PC-9 (cell line): ENCODE data around the gene CABLES2. TPM values are rescaled to one million over a fixed set of nuclear protein-coding genes. Genes with fewer than 3 reads are reported as not detected.

Source experiments
- BruUV-seq: library from RNA; stranded (reverse); fragments of 400-500 nt; replicated peaks from 2 replicates; lab custom pipeline; 2021; lab: Mats Ljungman, UMichigan
- CTCF ChIA-PET: fragments of 300-600 bp; sonication (Branson Sonifier 250); formaldehyde crosslinking; loops from one replicate; lab custom pipeline; 2022; ENCODE audit warnings: antibody characterized with exemption; lab: Charles Lee
- POLR2A ChIA-PET: fragments of 300-600 bp; sonication (Branson Sonifier 250); formaldehyde crosslinking; loops from one replicate; lab custom pipeline; 2022; ENCODE audit warnings: antibody characterized with exemption; ENCODE audit not compliant: unreplicated experiment; lab: Charles Lee
- DNase-seq, 2 experiments: peaks; one replicate each; pipeline versions ENCODE4 v3.0.0 to v3.0.0-alpha.2; 2015 to 2022; ENCODE audit warnings: mixed read lengths in 1 of 2
- H2AFZ ChIP-seq: fragments of 200-600 bp; sonication (generic); 2 replicates; pipeline ENCODE4 v1.8.1; 2017; ENCODE audit warnings: antibody characterized with exemption
- H3F3A ChIP-seq: fragments of 200-600 bp; sonication (generic); 2 replicates; pipeline ENCODE4 v1.8.1; 2017; ENCODE audit warnings: antibody characterized with exemption, mild to moderate bottlenecking, low read depth; ENCODE audit not compliant: insufficient read depth
- H3K27ac ChIP-seq: fragments of 200-600 bp; sonication (generic); 2 replicates; pipeline ENCODE4 v1.6.1; 2016; ENCODE audit warnings: mixed run types
- H3K27me3 ChIP-seq: fragments of 200-600 bp; sonication (generic); 2 replicates; pipeline ENCODE4 v1.6.1; 2016; ENCODE audit warnings: low read depth, mixed run types; ENCODE audit not compliant: insufficient read depth
- H3K36me3 ChIP-seq: fragments of 200-600 bp; sonication (generic); 2 replicates; pipeline ENCODE4 v1.6.1; 2016; ENCODE audit warnings: low read depth, mixed run types
- H3K4me1 ChIP-seq: fragments of 200-600 bp; sonication (generic); replicated peaks from 2 replicates; pipeline ENCODE4 v1.6.1; 2016; ENCODE audit warnings: mixed run types; ENCODE audit not compliant: insufficient read depth
- H3K4me2 ChIP-seq: fragments of 200-600 bp; sonication (generic); 2 replicates; pipeline ENCODE4 v1.6.1; 2017; ENCODE audit warnings: mixed run types
- H3K4me3 ChIP-seq: fragments of 200-600 bp; sonication (generic); 2 replicates; pipeline ENCODE4 v1.6.1; 2016; ENCODE audit warnings: mixed run types
- H3K79me2 ChIP-seq: fragments of 200-600 bp; sonication (generic); 2 replicates; pipeline ENCODE4 v1.6.1; 2017; ENCODE audit warnings: low read depth, mixed run types
- H3K9me2 ChIP-seq: fragments of 200-600 bp; sonication (generic); 2 replicates; pipeline ENCODE4 v1.8.1; 2017; ENCODE audit warnings: mild to moderate bottlenecking; ENCODE audit not compliant: insufficient read depth
- H3K9me3 ChIP-seq: fragments of 200-600 bp; sonication (generic); 2 replicates; pipeline ENCODE4 v1.8.1; 2016; ENCODE audit warnings: low read depth; ENCODE audit not compliant: insufficient read depth
- H4K20me1 ChIP-seq: fragments of 200-600 bp; sonication (generic); 2 replicates; pipeline ENCODE4 v1.8.1; 2017; ENCODE audit not compliant: insufficient read depth
- EZH2 ChIP-seq: fragments of 200-600 bp; sonication (generic); IDR thresholded peaks from 2 replicates; pipeline ENCODE4 v1.8.0; 2017; ENCODE audit warnings: antibody characterized with exemption, low read depth
- intact Hi-C: fragments of 100-400 bp; cut with micrococcal nuclease; formaldehyde crosslinking; loops from one replicate; pipeline ENCODE4 v1.10.0; 2022; ENCODE audit not compliant: unreplicated experiment
- total RNA-seq: library from RNA; stranded (reverse); gene quantifications from 2 replicates; pipeline ENCODE4 v1.2.3, GENCODE V29; 2021
- TF ChIP-seq, protein P1 (sequence below): fragments of 200-600 bp; sonication (generic); conservative IDR thresholded peaks from 2 replicates; pipeline ENCODE4 v1.6.1; 2017; ENCODE audit warnings: mixed run types, antibody characterized with exemption, mild to moderate bottlenecking, moderate library complexity

The CABLES2 gene
- total RNA-seq, 1 experiment from 2014 or later, result 14.1 TPM

DNA sequence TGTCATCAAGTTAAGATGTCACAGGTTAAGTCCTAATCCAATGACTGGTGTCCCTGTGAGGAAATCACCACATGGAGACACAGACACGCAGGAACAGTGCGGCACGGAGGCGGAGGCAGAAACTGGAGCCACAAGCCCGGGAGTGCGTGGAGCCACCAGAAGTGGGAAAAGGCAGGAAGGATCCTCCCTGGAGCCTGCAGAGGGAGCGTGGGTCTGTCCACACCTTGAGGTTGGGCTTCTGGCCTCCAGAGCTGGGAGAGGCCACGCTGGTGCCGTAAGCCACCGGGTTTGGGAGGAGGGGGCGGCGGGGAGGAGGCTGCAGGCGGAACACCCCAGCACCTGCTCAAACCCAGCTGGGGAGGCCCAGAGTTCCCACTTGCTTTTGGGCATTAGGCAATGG is 3.8 kb downstream of the CABLES2 start:
- POLR2A ChIA-PET, result no interaction called here
- TF ChIP-seq, protein P1, sequence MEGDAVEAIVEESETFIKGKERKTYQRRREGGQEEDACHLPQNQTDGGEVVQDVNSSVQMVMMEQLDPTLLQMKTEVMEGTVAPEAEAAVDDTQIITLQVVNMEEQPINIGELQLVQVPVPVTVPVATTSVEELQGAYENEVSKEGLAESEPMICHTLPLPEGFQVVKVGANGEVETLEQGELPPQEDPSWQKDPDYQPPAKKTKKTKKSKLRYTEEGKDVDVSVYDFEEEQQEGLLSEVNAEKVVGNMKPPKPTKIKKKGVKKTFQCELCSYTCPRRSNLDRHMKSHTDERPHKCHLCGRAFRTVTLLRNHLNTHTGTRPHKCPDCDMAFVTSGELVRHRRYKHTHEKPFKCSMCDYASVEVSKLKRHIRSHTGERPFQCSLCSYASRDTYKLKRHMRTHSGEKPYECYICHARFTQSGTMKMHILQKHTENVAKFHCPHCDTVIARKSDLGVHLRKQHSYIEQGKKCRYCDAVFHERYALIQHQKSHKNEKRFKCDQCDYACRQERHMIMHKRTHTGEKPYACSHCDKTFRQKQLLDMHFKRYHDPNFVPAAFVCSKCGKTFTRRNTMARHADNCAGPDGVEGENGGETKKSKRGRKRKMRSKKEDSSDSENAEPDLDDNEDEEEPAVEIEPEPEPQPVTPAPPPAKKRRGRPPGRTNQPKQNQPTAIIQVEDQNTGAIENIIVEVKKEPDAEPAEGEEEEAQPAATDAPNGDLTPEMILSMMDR, result no peak
- no peak for TF ChIP-seq EZH2
- intact Hi-C loops, result loop anchor here (10.0 kb wide), 1 partner anchor 389 kb away; no protein-coding TSS in a partner anchor
- CTCF ChIA-PET, result no interaction called here
- H3K4me3 ChIP-seq, result no peak overlapping the region
- DNase-seq, result no peak
- BruUV-seq, result no TSS peak
- H3K4me2 ChIP-seq, result no peak overlapping the region
- no peaks in the 10 kb centered on the region for H3K27me3 ChIP-seq
- no peak overlapping the region for H2AFZ ChIP-seq
- no peaks in the 10 kb centered on the region for H3K79me2 ChIP-seq
- H3K27ac ChIP-seq, result no peak overlapping the region
- H3K4me1 ChIP-seq, result peaks cover 18% of the 10 kb centered on the region
- no peaks in the 10 kb centered on the region for H3K36me3 ChIP-seq
- H4K20me1 ChIP-seq, result peaks cover 4% of the 10 kb centered on the region; the same call in 1 of the 2 replicates
- no peaks in the 10 kb centered on the region for H3K9me2 ChIP-seq
- H3K9me3 ChIP-seq, result no peaks in the 10 kb centered on the region
- H3F3A ChIP-seq, result peaks cover 22% of the 10 kb centered on the region; the same call in 1 of the 2 replicates

DNA sequence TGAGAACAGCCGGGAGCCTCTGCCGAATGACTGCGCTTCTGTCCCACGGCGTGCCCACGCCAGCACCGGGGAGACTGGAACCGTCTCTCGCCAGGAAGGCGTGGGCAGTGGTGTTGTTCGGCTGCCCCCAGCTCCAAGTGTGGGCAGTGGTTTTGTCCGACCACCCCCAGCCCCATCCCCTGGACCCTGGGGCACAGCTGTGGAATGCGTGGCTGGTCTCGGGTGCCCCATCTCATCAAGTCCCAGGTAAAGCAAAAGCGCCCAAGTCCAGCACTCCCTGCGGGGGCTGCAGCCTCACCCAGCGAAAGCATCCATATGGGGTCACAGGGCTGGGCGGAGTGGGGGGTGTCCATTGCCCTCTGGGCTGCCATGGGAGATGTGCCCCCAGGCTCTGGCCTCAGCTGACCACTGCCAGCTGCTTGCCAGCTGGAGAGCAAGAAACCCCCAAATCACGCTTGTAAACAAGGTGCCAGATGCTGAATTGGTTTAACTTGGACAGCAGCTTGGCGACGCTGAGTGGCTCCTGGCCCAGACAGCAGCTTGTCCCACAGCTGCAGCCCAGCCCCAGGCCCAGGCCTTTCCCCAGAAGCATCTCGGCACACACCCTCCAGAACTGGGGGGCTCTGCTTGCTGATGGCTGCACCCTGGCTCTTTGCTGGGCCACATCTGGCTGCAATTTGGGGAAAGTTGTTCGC is 4.5 kb downstream of the CABLES2 start:
- intact Hi-C loops, result loop anchor here (10.0 kb wide), 1 partner anchor 388 kb away; no protein-coding TSS in a partner anchor
- TF ChIP-seq, protein P1, result no peak
- TF ChIP-seq EZH2, result no peak
- no peak overlapping the region for H3K4me3 ChIP-seq
- BruUV-seq, result no TSS peak
- no peak overlapping the region for H2AFZ ChIP-seq
- peaks cover 4% of the 10 kb centered on the region; the same call in 1 of the 2 replicates for H4K20me1 ChIP-seq
- H3K27ac ChIP-seq, result no peak overlapping the region
- CTCF ChIA-PET, result no interaction called here
- H3K27me3 ChIP-seq, result no peaks in the 10 kb centered on the region
- POLR2A ChIA-PET, result no interaction called here
- no peak for DNase-seq
- H3K4me1 ChIP-seq, result peaks cover 15% of the 10 kb centered on the region
- no peak overlapping the region for H3K4me2 ChIP-seq
- H3K9me2 ChIP-seq, result no peaks in the 10 kb centered on the region
- no peaks in the 10 kb centered on the region for H3K9me3 ChIP-seq
- peaks cover 19% of the 10 kb centered on the region; the same call in 1 of the 2 replicates for H3F3A ChIP-seq
- no peaks in the 10 kb centered on the region for H3K79me2 ChIP-seq
- no peaks in the 10 kb centered on the region for H3K36me3 ChIP-seq

DNA sequence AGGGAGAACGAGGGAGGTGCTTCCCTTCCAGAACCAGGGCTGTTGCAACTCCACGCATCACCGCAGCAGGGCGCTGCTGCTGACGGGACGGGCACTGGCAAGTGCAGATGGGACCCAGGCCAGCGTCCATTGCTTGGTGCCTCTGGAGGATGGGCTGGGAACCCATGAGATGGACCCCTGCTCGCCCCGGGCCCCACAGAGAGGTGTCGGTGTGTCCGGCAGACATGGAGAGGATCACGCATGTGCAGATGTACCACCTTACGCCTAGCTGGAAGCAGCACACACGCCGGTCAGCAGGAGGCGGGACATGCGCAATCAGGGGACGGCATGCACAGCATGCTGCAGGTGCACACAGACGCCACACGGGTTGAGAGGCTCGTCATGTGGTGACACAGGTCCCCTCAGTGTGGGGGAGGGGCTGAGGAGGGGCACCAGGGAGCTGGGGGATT is 5.7 kb downstream of the CABLES2 start:
- peaks cover 10% of the 10 kb centered on the region for H3K4me1 ChIP-seq
- TF ChIP-seq, protein P1, result no peak
- no peak for TF ChIP-seq EZH2
- BruUV-seq, result no TSS peak
- no peaks in the 10 kb centered on the region for H3K9me2 ChIP-seq
- no peak overlapping the region for H3K27ac ChIP-seq
- no peak overlapping the region for H3K4me3 ChIP-seq
- no peak for DNase-seq
- CTCF ChIA-PET, result interaction anchor here (0.6 kb wide), 1 partner anchor 466 kb away, joined by 12 read pairs; no protein-coding TSS in a partner anchor
- H3K79me2 ChIP-seq, result no peaks in the 10 kb centered on the region
- intact Hi-C loops, result loop anchor here (10.0 kb wide), 1 partner anchor 387 kb away; no protein-coding TSS in a partner anchor
- H3F3A ChIP-seq, result peaks cover 19% of the 10 kb centered on the region; the same call in 1 of the 2 replicates
- POLR2A ChIA-PET, result no interaction called here
- no peak overlapping the region for H2AFZ ChIP-seq
- peaks cover 4% of the 10 kb centered on the region; the same call in 1 of the 2 replicates for H4K20me1 ChIP-seq
- H3K9me3 ChIP-seq, result no peaks in the 10 kb centered on the region
- no peaks in the 10 kb centered on the region for H3K36me3 ChIP-seq
- H3K27me3 ChIP-seq, result no peaks in the 10 kb centered on the region
- no peak overlapping the region for H3K4me2 ChIP-seq
